SK-N-SH (cell line): ENCODE data around the gene SLC9A4.

ENCODE experiments used
- CHD2 ChIP-seq: fragments of 150-350 bp; IDR thresholded peaks from 2 replicates; pipeline ENCODE4 v1.6.1; 2018; ENCODE audit warnings: low read length; ENCODE audit not compliant: partially characterized antibody
- CTCF ChIP-seq: fragments of 200-600 bp; sonication (generic); IDR thresholded peaks from 2 replicates; pipeline ENCODE4 v1.6.1; 2017; ENCODE audit warnings: antibody characterized with exemption, mild to moderate bottlenecking, moderate library complexity
- EP300 ChIP-seq, 2 experiments: IDR thresholded peaks; 2 replicates each; pipeline versions ENCODE4 v1.4.0 to v1.6.1; 2012; ENCODE audit warnings: borderline replicate concordance in 1 of 2, low read depth in 1 of 2, low read length in 1 of 2
- EZH2phosphoT487 ChIP-seq: fragments of 200-600 bp; sonication (generic); IDR thresholded peaks from 2 replicates; pipeline ENCODE4 v1.6.1; 2017; ENCODE audit warnings: low read depth, mixed run types, mild to moderate bottlenecking, antibody characterized with exemption, moderate library complexity, borderline replicate concordance
- FOXM1 ChIP-seq: IDR thresholded peaks from 2 replicates; pipeline ENCODE4 v1.4.0; 2012; ENCODE audit warnings: low read depth, mild to moderate bottlenecking
- POLR2AphosphoS5 ChIP-seq: IDR thresholded peaks from 2 replicates; pipeline ENCODE4 v1.6.1; 2012; ENCODE audit warnings: low read depth, low read length
- TCF12 ChIP-seq: IDR thresholded peaks from 2 replicates; pipeline ENCODE4 v1.4.0; 2012

- TF ChIP-seq CTCF (no peak), EP300 (IDR thresholded peaks at IDR 0.05; ENCODE audit: borderline replicate concordance in 1 of 2, low read depth in 1 of 2, low read length in 1 of 2) (no peak), CHD2 (no peak), FOXM1 (no peak), EZH2phosphoT487 (no peak), TCF12 (no peak), POLR2AphosphoS5 (no peak)
These were observed 40.4 kb downstream of the SLC9A4 start for GRCh38 chr2:102513355-102513939.
